LoVo (cell line): ENCODE results near the gene MRPL39.

Experiments used
- DNase-seq: peaks from one replicate; pipeline ENCODE4 v3.0.0-alpha.2; 2016; ENCODE audit warnings: low spot score

Gene MRPL39

DNA sequence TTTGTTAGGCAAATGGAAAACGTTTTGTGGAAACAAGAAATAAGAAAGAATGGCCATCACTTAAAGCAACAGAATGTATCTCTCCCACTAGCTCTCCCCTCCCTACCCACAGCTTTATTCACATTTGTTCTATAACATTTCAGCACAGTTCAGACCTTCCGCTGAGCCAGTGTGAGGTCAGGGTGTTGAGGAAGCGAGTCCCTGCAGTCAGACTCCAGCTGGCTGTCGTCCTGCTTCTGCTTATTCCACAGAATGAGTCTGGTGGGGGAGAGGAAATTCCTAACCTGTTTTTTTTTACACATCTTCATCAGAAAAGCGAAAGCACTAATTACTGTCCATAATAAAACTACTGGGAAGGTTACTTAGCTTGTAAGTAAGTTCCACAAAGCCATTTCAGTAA lies 39.0 kb downstream of the MRPL39 start:
- DNase-seq: no peak

DNA sequence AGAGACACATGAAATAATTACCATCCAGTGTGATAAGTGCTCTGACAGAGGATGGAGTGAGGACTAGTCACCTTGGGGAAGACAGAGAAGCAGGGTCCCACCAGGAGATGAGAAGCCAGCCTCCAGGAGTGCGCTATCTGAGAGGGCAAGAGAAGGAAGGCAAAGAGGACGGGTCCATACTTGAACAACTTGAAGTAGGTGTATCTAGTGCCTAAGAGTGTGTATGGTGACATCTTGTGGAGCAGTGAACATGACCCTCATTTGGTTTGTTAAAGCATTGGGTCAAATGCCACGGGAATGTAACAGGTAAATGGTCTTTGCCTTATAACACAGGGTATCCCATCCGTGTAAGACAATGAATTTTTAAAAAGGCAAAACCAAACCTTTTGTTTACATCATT lies 39.8 kb downstream of the MRPL39 start:
- DNase-seq: no peak

DNA sequence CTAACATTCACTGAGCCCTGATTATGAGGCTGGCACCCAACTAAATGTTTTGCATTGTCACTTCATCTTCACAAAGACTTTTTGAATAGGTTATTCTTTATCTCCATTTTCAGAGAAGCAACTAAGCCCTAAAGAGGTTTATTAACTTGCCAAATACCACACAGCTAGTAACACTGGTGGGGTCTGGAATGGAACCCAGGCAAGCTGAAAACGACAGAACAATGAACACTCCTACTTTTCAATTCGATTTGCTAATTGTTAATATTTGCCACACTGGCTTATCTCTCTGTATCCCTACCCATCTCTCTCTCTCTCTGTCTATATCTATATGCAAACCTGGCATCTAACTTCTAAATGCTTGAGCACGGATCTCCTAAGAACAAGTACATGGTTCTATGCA lies 40.6 kb downstream of the MRPL39 start:
- no peak for DNase-seq

DNA sequence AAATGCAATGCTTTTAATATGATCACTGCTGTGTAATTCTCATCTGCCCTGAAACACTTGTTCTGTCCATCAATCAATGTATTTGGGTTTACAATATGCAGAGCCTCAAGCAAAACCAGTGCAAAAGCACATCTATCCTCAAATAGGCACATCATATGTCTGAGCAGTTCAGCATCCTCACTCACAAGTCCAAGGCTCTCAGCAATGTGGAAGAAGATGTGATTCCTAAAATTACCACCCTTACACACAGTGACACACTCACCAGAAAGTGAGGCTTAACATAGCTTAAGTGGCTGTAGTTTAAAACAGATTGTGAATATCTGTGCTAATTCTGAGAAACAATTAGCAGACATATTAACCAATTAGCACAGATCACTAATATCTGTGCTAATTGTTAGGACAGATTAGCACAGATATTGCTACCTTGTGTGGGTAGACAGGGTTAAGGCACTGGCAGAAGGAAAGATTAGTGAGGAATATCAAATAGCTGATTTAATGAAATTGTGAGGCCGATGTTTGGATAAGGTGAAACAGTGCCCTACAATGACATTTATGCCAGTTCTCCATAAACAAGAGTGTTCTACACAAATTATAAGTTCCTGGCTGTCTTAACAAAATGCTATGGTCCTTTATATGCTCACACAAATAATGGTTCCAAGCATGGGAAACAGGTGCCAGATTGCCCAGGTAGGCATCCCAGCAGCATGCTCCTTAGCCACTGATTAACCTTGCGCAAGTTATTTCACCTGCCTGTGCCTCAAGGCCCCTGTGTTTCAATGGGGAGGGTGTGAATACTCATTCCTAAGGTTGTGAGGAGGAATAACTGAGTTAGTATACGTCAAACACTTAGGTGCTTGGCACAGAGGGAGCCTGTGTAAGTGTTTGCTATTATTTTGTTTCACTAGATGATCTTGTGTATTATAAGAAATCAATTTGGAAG lies 41.7 kb downstream of the MRPL39 start:
- DNase-seq: no peak

DNA sequence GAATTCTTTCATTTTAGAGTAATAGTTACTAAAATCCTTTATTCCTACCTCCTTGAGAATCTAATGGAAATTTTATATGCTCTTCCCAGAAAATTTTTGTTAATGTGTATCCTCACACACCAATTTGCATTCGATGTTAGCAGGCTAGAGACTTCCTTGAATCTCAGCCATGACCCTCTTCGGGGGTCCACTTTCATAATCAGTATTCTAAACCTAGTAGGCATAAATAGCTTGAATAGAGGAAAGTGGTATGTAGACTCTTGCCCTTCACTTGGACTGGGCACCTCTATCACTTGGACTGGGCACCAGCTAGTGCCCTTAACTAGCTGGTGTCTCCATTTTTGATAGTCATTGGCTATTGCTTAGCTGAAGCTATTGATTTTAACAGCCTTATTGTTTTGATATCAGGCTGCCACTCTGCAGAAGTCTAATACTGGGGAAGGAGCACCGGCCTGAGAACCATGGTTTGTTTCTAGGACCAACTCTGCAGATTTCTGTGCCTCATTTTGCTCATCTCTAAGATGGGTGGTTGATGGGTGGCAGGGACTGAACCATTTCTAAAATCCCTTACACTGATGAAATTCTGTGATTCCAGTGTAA lies 42.8 kb downstream of the MRPL39 start:
- DNase-seq: no peak

DNA sequence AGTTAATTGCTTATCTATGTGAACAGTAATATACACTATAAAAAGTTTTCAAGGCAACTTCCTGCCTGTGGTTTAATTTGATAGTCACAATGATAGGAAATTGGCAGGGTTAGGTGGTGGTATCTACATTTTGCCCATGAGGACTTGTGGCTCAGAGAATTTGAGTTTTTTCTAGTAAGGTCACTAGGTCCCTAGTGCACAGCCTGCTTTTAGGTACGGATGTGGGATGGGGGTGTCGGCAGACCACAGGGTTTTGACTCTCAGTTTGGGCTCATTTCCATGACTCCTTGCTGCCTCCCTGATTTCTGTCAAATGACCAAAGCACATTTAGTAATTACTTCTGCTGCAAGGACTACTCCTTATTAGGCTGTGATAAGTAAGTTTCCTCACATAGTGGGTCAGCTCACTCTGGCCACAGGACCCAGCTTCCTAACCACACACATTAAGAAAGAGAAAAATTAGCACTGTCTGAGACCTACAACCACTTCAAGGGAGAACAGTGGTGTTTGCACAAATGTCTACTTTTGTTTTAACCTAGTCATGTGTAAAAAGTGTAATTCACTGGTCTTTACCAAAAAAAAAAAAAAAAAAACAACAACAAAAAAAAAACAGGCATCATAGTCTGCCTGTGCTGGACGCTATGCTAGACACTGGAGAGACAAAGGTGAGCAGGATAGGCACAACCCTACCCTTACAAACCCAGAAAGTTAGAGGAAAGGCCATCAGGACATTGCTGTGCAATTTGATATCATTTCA lies 43.7 kb downstream of the MRPL39 start:
- no peak for DNase-seq

DNA sequence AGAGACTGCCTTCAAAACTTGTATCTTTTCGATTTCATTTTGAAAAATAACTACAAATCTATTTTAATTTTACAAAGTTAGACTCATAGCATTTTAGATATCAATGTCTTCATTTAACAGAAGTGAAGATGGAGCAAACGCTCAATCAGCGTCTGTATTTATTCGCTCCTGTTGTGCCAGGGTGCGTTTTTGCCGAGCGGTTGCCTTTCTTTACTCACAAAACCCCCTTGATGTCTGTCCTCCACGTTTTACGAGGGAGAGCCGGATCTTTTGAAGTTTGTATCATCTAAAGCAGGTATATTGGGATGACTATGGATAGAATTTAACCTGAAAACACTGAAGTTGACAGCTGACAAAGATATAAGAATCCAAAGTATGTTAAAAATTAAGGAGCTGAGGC lies 44.6 kb downstream of the MRPL39 start:
- no peak for DNase-seq

DNA sequence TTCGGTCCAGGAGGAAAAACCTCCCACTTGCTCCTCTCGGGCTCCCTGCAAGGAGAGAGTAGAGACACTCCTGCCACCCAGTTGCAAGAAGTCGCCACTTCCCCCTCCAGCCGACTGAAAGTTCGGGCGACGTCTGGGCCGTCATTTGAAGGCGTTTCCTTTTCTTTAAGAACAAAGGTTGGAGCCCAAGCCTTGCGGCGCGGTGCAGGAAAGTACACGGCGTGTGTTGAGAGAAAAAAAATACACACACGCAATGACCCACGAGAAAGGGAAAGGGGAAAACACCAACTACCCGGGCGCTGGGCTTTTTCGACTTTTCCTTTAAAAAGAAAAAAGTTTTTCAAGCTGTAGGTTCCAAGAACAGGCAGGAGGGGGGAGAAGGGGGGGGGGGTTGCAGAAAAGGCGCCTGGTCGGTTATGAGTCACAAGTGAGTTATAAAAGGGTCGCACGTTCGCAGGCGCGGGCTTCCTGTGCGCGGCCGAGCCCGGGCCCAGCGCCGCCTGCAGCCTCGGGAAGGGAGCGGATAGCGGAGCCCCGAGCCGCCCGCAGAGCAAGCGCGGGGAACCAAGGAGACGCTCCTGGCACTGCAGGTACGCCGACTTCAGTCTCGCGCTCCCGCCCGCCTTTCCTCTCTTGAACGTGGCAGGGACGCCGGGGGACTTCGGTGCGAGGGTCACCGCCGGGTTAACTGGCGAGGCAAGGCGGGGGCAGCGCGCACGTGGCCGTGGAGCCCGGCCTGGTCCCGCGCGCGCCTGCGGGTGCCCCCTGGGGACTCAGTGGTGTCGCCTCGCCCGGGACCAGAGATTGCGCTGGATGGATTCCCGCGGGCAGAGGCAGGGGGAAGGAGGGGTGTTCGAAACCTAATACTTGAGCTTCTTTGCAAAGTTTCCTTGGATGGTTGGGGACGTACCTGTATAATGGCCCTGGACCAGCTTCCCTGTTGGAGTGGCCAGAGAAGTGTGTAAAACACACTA lies 45.3 kb downstream of the MRPL39 start:
- peak; percentile 60 for DNase-seq

DNA sequence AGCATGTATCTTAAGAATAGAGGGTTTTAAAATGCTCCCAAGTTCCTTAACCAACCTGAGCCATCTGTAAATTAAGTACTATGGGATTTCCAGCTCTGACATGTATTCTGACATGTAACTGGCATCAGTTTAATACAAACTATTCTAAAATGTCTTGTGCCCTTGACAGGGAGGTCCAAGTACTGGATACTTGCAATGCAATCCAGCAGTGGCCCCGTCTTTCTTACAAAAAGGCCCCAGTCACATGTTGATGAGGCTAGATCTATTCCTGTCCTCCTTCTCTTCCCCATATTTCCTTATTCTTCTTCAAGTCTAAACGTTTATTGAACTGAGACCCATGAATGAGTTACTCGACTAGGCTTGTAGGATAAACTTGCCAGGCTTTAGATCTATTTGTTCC lies 46.4 kb downstream of the MRPL39 start:
- no peak for DNase-seq

DNA sequence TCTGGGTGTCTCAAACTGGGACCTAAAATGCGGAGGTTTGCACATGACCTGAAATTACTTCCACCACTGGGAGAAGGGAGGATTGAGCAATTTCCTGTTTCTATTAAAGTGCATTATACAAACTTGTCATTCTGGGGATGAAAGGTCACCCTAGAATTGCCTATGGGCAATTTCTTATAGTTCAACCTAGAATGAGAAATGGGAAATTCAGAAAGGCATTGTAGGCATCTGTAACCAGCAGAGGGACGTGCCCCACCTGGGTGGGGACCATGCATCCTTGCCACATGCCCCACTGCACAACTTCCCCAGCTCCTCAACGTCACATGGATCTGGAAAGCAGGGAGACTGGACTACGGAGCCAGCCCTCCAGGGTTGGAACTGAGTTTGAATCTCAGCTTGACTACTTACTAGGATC lies 47.0 kb downstream of the MRPL39 start:
- no peak for DNase-seq

DNA sequence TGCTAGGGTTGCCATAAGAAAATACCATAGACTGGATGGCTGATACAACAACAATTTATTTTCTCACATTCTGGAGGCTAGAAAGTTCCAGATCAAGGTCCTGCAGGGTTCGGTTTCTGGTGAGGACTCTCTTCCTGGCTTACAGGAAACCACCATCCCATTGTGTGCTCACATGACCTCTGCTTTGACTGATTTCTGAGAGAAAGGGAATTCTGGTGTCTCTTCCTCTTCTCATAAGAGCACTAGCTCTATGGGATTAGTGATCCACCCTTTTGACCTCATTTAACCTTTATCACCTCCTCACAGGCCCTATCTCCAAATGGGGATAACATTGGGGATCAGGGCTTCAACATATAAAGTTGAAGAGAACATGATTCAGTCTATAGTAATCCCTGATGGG lies 47.5 kb downstream of the MRPL39 start:
- no peak for DNase-seq

DNA sequence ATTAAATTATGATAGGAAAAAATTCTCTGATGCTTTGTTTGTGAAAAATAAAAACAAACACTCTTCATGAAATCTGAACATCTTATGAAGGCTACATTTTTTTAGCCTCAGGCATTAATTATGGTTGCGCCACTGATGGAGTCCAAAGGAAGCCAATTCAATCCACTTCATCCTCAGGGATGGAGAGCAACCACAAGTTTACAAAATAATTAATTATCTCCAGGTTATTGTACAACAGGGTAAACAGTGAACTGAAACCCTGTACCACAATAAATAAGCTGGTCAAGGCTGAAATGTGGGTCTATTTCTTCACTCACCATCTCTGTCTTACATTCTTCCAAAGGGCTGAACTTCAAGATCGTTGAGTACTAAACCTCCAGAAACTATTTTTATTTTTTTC lies 49.2 kb downstream of the MRPL39 start:
- DNase-seq: no peak

DNA sequence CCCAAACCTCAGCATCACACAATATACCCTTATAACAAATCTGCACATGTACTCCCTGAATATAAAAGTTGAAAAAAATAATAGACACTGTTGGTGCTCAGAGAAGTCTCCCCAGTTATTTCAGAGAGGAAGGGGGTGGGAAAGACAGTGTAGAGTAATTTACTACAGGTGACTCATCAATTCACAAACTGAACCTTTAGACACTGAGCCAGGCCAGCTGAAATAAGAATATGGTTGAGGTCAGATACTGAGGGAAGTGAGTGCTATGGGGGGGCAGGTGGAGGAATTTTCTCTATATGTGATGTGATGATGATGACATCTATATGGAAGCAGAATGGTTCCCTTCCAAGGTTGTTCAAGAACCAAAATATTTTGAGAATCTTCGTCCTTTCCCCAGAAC lies 50.1 kb downstream of the MRPL39 start:
- DNase-seq: no peak

DNA sequence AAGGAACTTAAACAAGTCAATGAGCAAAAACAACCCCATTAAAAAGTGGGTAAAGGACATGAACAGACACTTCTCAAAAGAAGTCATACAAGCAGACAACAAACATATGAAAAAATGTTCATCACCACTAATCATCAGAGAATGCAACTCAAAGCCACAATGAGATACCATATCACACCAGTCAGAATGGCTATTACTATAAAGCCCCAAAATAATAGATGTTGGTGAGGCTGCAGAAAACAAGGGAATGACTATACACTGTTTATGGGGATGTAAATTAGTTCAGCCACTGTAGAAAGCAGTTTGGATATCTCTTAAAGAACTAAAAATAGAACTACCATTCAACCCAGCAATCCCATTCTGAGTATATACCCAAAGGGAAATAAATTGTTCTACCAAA lies 51.2 kb downstream of the MRPL39 start:
- no peak for DNase-seq

DNA sequence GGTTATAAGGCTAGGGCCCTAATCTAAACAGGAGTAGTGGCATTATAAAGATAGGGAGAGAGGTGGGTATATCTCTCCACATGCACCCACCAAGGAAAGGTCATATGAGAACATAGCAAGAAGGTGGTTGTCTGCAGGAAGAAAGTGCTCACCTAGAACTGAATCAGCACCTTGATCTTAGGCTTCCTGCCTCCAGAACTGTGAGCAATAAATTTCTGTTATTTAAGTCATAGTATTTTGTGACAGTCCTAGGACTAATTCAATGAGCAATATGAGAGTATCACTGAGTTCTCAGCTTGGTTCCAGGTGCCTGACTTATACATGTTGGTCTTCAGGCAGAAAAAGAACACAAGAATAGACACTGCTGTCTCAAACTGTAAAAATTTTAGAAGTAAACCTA lies 51.8 kb downstream of the MRPL39 start:
- DNase-seq: no peak

DNA sequence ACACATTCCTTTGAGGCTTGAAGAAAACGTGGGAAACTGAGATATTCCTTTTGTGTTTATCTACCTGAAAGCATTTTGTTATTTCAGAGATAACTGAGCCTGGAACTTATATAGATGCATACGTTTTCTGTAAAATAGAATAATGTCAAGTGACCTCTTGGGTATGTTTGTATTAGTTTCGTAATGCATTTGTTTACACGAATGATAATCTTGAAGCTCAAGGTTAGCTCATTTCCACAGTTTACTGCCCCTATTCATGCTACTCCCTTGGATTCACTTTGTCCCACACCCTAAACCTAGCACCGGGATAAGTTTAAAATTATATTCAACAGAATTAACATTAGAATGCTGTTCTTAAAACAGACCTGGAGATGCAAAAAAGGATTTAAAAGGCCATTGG lies 54.4 kb downstream of the MRPL39 start:
- no peak for DNase-seq

DNA sequence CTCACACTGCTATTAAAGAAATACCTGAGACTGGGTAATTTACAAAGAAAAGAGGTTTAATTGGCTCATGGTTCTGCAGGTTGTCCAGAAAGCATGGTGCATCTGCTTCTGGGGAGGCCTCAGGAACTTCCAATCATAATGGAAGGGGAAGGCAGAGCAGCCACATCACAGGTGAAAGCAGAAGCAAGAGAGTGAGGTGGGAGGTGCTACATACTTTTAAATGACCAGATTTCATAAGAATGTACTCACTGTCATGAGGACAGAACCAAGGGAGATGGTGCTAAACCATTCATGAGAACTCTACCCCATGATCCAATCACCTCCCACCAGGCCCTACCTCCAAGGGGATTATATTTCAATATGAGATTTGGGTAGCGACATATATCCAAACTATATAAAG lies 55.7 kb downstream of the MRPL39 start:
- DNase-seq: no peak

DNA sequence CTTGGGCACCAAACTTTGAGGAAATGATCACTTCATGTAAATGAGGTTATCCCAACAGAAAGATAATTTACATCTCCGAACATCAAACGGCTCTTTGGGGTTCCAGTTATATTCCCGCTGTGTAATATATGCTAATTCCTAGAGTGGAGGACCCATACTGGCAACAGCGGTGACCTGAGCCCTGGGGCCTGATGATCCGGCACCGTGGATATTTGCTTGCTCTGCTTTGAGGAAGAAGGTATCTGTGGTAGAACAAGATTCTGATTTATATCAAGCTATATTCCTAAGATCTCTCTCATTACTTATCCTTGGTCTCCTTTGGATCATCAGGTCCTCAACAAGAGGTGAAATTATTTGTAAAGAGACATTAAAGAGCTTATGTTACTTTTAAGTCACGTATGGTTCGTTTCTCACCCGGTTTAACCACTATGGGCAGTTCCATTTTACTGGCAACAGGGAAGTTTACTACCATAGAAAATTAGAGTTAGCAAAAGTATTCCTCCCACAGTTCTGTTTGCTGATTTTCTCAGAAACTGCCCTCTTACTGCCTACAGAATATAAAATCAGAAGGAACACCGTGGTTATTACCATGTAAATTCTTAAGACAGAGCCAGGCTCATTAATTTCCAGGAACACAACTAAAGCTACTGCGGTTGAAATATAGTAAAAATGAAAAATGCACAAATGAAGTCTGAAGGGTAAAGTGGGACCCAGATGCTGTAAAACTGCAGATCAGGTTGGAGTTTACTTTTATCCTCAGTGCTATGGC lies 56.7 kb downstream of the MRPL39 start:
- no peak for DNase-seq

DNA sequence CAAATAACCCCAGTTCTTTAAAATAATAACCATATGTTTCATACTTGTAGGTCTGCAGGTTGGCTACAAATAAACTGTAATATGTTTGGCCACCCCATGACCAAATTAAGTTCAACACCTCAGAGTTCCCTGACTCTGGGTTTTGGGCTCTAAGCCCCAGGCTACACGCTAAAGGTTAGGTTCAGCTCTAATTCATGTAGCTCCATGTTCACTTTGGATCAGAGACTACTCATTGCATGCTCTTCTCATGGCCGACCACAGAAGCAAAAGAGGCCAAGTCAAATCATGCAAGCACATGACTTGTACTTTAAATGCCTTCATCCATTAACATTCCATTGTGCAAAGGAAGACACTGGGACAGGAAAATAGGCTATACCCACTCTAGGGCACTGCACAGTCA lies 66.2 kb downstream of the MRPL39 start:
- DNase-seq: no peak

DNA sequence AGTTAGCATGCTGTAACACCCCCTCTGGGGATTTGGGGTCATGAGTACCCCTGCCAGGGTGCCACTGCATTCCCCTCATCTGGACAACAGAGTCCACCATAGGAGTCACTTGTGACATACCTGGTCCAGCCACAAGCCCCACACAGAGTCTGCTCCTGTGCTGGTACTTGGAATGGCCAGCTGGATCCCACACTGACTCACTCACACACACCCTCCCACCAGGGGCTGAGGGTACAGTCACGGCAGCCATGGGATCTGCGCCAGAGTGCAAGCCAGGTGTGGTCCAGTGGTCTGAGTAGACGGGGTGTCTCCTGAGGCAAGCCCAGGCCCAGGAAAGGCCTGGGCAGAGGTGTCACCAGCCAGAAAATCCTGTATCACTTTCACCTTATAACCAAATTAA lies 67.7 kb downstream of the MRPL39 start:
- no peak for DNase-seq

DNA sequence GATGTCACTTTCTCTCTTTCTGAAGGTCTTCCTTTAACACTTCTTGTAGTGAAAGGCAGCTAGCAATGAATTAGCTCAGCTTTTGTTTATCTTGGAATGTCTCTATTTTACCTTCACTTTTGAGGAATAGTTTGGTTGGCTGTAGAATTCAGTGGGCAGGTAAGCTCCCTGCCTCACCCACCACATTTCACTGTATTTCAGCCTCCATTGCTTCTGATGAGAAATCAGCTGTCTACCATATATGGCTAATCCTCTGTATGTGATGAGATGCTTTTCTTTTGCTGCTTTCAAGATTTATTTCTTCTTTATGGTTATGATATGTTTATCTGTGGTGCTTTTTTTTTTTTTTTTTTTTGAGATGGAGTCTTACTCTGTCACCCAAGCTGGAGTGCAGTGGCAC lies 70.1 kb downstream of the MRPL39 start:
- DNase-seq: no peak
